Measurements from ENCODE around the gene CNTN2. TPM values are rescaled to one million over a fixed set of nuclear protein-coding genes. Genes with fewer than 3 reads are reported as not detected.

Gene CNTN2
- total RNA-seq, 4 donors from 2014 or later = 1.4 to 6.7 (median 1.8) TPM

GRCh38 chr1:205109269-205109668 lies 66.3 kb downstream of the CNTN2 start:
- DNase-seq = no peak
- Histone ChIP-seq H3K4me1 (no peaks in the 10 kb centered on the region), H3K9me3 (no peaks in the 10 kb centered on the region), H3K36me3 (peaks cover 0 to 71% (median 12%) of the 10 kb centered on the region in 4 donors), H3K27ac (no peak overlapping the region), H3K27me3 (no peaks in the 10 kb centered on the region), H3K4me3 (no peak overlapping the region)
- TF ChIP-seq EP300 (IDR thresholded peaks at IDR 0.05; ENCODE audit: low read depth) = no peak
- no peak for TF ChIP-seq POLR2A (IDR thresholded peaks at IDR 0.05)
- no peak for TF ChIP-seq POLR2AphosphoS5 (IDR thresholded peaks at IDR 0.05)
- TF ChIP-seq, protein P1, sequence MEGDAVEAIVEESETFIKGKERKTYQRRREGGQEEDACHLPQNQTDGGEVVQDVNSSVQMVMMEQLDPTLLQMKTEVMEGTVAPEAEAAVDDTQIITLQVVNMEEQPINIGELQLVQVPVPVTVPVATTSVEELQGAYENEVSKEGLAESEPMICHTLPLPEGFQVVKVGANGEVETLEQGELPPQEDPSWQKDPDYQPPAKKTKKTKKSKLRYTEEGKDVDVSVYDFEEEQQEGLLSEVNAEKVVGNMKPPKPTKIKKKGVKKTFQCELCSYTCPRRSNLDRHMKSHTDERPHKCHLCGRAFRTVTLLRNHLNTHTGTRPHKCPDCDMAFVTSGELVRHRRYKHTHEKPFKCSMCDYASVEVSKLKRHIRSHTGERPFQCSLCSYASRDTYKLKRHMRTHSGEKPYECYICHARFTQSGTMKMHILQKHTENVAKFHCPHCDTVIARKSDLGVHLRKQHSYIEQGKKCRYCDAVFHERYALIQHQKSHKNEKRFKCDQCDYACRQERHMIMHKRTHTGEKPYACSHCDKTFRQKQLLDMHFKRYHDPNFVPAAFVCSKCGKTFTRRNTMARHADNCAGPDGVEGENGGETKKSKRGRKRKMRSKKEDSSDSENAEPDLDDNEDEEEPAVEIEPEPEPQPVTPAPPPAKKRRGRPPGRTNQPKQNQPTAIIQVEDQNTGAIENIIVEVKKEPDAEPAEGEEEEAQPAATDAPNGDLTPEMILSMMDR (IDR thresholded peaks at IDR 0.05) = no peak
- intact Hi-C loops (cut with DNase I; ENCODE audit: low total_unique reads) (no loop called here), in situ Hi-C loops (cut with MboI; ENCODE audit: low pct_ligation_motif_present in 1 of 4, low pct_unique_long_range_greater_than_20kb in 1 of 4, low sequenced_read_pairs in 3 of 4) (no loop called here)
- 92 to 97% methylated on average over 1 of the region's 1 CpG for WGBS, 2 donors (ENCODE audit: low coverage in 1 of 2)

DNA sequence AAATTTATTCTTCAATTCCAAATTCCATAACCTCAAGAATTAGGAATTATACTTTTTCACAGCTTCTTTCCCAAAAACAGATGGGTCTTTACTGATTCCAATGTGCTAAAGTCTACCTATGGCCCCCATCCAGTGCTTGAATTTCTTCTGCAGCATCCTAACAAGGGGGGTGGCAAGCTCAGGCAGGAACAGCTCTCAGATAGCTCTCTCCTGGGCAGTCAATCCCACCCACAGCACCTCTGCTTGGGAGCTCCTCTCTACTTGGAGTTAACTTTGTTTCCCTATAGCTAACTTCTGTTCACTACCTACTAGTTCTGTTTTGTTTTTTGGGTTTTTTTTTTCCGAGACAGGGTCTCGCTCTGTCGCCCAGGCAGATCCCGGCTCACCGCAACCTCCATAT lies 66.7 kb downstream of the CNTN2 start:
- Histone ChIP-seq H3K36me3 (peaks cover 0 to 71% (median 11%) of the 10 kb centered on the region in 4 donors), H3K27ac (no peak overlapping the region), H3K27me3 (no peaks in the 10 kb centered on the region), H3K4me1 (no peaks in the 10 kb centered on the region), H3K4me3 (no peak overlapping the region), H3K9me3 (no peaks in the 10 kb centered on the region)
- intact Hi-C loops (cut with DNase I; ENCODE audit: low total_unique reads) (no loop called here), in situ Hi-C loops (cut with MboI; ENCODE audit: low pct_ligation_motif_present in 1 of 4, low pct_unique_long_range_greater_than_20kb in 1 of 4, low sequenced_read_pairs in 3 of 4) (no loop called here)
- TF ChIP-seq POLR2AphosphoS5 (IDR thresholded peaks at IDR 0.05) (no peak), POLR2A (IDR thresholded peaks at IDR 0.05) (no peak)
- no peak for DNase-seq
- 99 to 100% methylated on average over 2 to 5 of the region's 5 CpGs for WGBS, 2 donors (ENCODE audit: low coverage in 1 of 2)

GRCh38 chr1:205111354-205111753 lies 68.3 kb downstream of the CNTN2 start:
- Histone ChIP-seq H3K9me3 (no peaks in the 10 kb centered on the region), H3K36me3 (peaks cover 0 to 59% (median 7%) of the 10 kb centered on the region in 4 donors), H3K4me1 (no peaks in the 10 kb centered on the region), H3K4me3 (no peak overlapping the region), H3K27ac (no peak overlapping the region), H3K27me3 (no peaks in the 10 kb centered on the region)
- intact Hi-C loops (cut with DNase I; ENCODE audit: low total_unique reads) (no loop called here), in situ Hi-C loops (cut with MboI; ENCODE audit: low pct_ligation_motif_present in 1 of 4, low pct_unique_long_range_greater_than_20kb in 1 of 4, low sequenced_read_pairs in 3 of 4) (no loop called here)
- no peak for DNase-seq
- TF ChIP-seq POLR2A (IDR thresholded peaks at IDR 0.05) (no peak), POLR2AphosphoS5 (IDR thresholded peaks at IDR 0.05) (no peak), EP300 (IDR thresholded peaks at IDR 0.05; ENCODE audit: low read depth) (no peak)
- TF ChIP-seq, protein P1 (IDR thresholded peaks at IDR 0.05) = no peak

DNA sequence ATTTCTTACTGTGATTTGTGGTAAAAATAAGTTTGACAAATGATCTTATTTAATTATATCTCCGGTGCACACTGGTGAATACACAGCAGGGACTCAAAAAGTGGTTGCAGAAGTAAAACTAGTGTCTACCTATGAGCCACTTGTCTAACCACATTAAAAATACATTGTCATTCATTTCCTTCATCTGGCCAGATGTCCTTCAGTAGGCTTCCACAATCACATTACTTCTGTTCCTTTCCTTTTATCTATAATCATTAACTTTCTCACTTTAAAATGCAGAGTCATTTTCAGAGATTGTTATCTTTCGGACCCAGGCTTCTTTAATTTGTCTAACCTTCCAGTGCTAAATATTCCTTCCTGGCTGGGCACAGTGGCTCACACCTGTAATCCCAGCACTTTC lies 75.7 kb downstream of the CNTN2 start:
- peaks cover 19 to 29% (median 22%) of the 10 kb centered on the region in 4 donors for H3K4me1 ChIP-seq
- in situ Hi-C loops (cut with MboI; ENCODE audit: low pct_ligation_motif_present in 1 of 4, low pct_unique_long_range_greater_than_20kb in 1 of 4, low sequenced_read_pairs in 3 of 4) (no loop called here), intact Hi-C loops (cut with DNase I; ENCODE audit: low total_unique reads) (no loop called here)
- no peak overlapping the region for H3K4me3 ChIP-seq
- no peak for DNase-seq
- peaks cover 0 to 14% (median 1%) of the 10 kb centered on the region in 4 donors for H3K36me3 ChIP-seq
- TF ChIP-seq POLR2AphosphoS5 (IDR thresholded peaks at IDR 0.05) (no peak), EP300 (IDR thresholded peaks at IDR 0.05; ENCODE audit: low read depth) (no peak), POLR2A (IDR thresholded peaks at IDR 0.05) (no peak)
- TF ChIP-seq, protein P1 (IDR thresholded peaks at IDR 0.05) = no peak
- 63 to 66% methylated on average over 1 to 2 of the region's 2 CpGs for WGBS, 2 donors (ENCODE audit: low coverage in 1 of 2)
- no peaks in the 10 kb centered on the region for H3K9me3 ChIP-seq
- no peaks in the 10 kb centered on the region for H3K27me3 ChIP-seq
- no peak overlapping the region for H3K27ac ChIP-seq
